ENCODE results near the gene ZFHX3.

DNA sequence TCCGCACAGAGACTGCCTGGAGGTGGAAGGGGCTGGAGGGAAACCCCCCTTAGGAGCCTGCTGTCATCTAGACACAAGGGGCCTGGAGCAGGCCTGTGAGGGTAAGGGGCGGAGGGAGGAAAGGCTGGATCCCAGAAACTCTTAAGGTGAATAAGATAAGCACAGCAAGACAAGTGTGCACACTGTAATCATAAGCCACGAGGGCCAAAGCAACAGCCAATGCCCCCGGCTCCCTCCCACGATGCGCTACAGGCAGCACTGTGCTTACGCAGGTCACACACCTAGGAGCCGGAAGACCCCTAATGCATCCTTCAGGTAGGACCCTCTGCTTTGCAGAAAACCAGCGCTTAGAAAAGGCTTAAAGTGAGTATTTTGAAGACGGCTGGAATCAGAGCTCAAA lies 24.6 kb downstream of the ZFHX3 start:
- no peak for TF ChIP-seq EZH2 (IDR thresholded peaks at IDR 0.05)
- no peak for TF ChIP-seq POLR2AphosphoS5 (IDR thresholded peaks at IDR 0.05; ENCODE audit: borderline replicate concordance, low read depth, low read length)

Data from SK-N-MC (cell line).